Neuronal stem cell (in vitro differentiated cells): Measurements from ENCODE around the gene ATP11A.

Experiments used
- DNase-seq: peaks from one replicate; pipeline ENCODE4 v3.0.0-alpha.2; 2013; ENCODE audit warnings: low spot score
- H2AFZ ChIP-seq: one replicate; pipeline ENCODE4 v1.6.1; 2013; ENCODE audit warnings: mild to moderate bottlenecking, low read length, inconsistent platforms
- H2AK5ac ChIP-seq: 2 replicates; pipeline ENCODE4 v1.6.1; 2013; ENCODE audit warnings: low read depth, mild to moderate bottlenecking, inconsistent platforms, low read length, moderate library complexity, mixed read lengths
- H2BK120ac ChIP-seq: 2 replicates; pipeline ENCODE4 v1.6.1; 2013; ENCODE audit warnings: low read depth, mild to moderate bottlenecking, inconsistent platforms, low read length, moderate library complexity, mixed read lengths
- H2BK12ac ChIP-seq: one replicate; pipeline ENCODE4 v1.6.1; 2013; ENCODE audit warnings: low read length, inconsistent platforms
- H2BK15ac ChIP-seq: 2 replicates; pipeline ENCODE4 v1.6.1; 2013; ENCODE audit warnings: mild to moderate bottlenecking, low read length, inconsistent platforms, mixed read lengths
- H2BK5ac ChIP-seq: one replicate; pipeline ENCODE4 v1.6.1; 2013; ENCODE audit warnings: inconsistent platforms, mild to moderate bottlenecking, low read length, moderate library complexity
- H3K14ac ChIP-seq: one replicate; pipeline ENCODE4 v1.6.1; 2013; ENCODE audit warnings: low read length, inconsistent platforms
- H3K18ac ChIP-seq: 2 replicates; pipeline ENCODE4 v1.6.1; 2013; ENCODE audit warnings: low read length, inconsistent platforms
- H3K23ac ChIP-seq: 2 replicates; pipeline ENCODE4 v1.6.1; 2013; ENCODE audit warnings: low read depth, mild to moderate bottlenecking, mixed read lengths, low read length, inconsistent platforms; ENCODE audit not compliant: poor library complexity
- H3K27ac ChIP-seq: replicated peaks from 3 replicates; pipeline ENCODE4 v1.5.1; 2013; ENCODE audit warnings: low read length, inconsistent platforms
- H3K27me3 ChIP-seq, 3 experiments: 2 replicates each; pipeline ENCODE4 v1.6.1; 2013; ENCODE audit warnings: low read length in 3 of 3, mild to moderate bottlenecking in 2 of 3, inconsistent platforms in 1 of 3, low read depth in 1 of 3, mixed read lengths in 1 of 3, moderate library complexity in 1 of 3; ENCODE audit not compliant: control insufficient read depth in 3 of 3, insufficient read depth in 3 of 3
- H3K36me3 ChIP-seq, 2 donors: replicated peaks in 1 of 2; 2 replicates each; pipeline ENCODE4 v1.6.1; 2013; ENCODE audit warnings: low read length in 2 of 2; ENCODE audit not compliant: control insufficient read depth in 2 of 2, insufficient read depth in 2 of 2
- H3K4ac ChIP-seq: 2 replicates; pipeline ENCODE4 v1.6.1; 2013; ENCODE audit warnings: inconsistent platforms, mild to moderate bottlenecking, low read length, moderate library complexity
- H3K4me1 ChIP-seq, 2 donors: 1 replicate in 1 of 2; 2 replicates in 1 of 2; pipeline ENCODE4 v1.6.1; 2013; ENCODE audit warnings: low read length in 2 of 2, low read depth in 1 of 2; ENCODE audit not compliant: control insufficient read depth in 2 of 2, insufficient read depth in 1 of 2
- H3K4me2 ChIP-seq: one replicate; pipeline ENCODE4 v1.6.1; 2013; ENCODE audit warnings: mild to moderate bottlenecking, low read length, inconsistent platforms; ENCODE audit not compliant: insufficient read depth, poor library complexity, severe bottlenecking
- H3K4me3 ChIP-seq, 2 donors: 2 replicates each; pipeline ENCODE4 v1.5.1; 2013; ENCODE audit warnings: low read length in 2 of 2, mild to moderate bottlenecking in 2 of 2, inconsistent platforms in 1 of 2, moderate library complexity in 1 of 2
- H3K79me1 ChIP-seq: one replicate; pipeline ENCODE4 v1.6.1; 2013; ENCODE audit warnings: low read depth, mild to moderate bottlenecking, inconsistent platforms, low read length, moderate library complexity
- H3K9ac ChIP-seq: one replicate; pipeline ENCODE4 v1.6.1; 2013; ENCODE audit warnings: mild to moderate bottlenecking, low read depth, low read length, inconsistent platforms; ENCODE audit not compliant: poor library complexity
- H3K9me3 ChIP-seq, 2 donors: replicated peaks in 1 of 2; 2 replicates each; pipeline versions ENCODE3 to v1.6.1; 2013; ENCODE audit warnings: low read length in 2 of 2, mild to moderate bottlenecking in 2 of 2, inconsistent platforms in 1 of 2, low read depth in 1 of 2, mixed read lengths in 1 of 2, moderate library complexity in 1 of 2; ENCODE audit not compliant: control insufficient read depth in 2 of 2, insufficient read depth in 1 of 2
- H4K8ac ChIP-seq: one replicate; pipeline ENCODE4 v1.6.1; 2013; ENCODE audit warnings: low read depth, mild to moderate bottlenecking, inconsistent platforms, low read length, moderate library complexity
- H4K91ac ChIP-seq: one replicate; pipeline ENCODE4 v1.6.1; 2013; ENCODE audit warnings: low read length, low read depth, mild to moderate bottlenecking, inconsistent platforms; ENCODE audit not compliant: poor library complexity
- WGBS, 2 donors: extraction: QIAGEN DNeasy Blood & Tissue Kit; methylation state at CpG; one replicate each; pipeline ENCODE4 v1.1.7; 2013; ENCODE audit warnings: missing lambda C conversion rate in 2 of 2, mixed read lengths in 1 of 2; ENCODE audit not compliant: insufficient read length in 2 of 2, insufficient replicate concordance in 1 of 2; ENCODE audit errors: extremely low coverage in 2 of 2; 5-methylcytosine and 5-hydroxymethylcytosine counted together

The ATP11A gene

GRCh38 chr13:112752711-112753541 is 63.1 kb downstream of the ATP11A start:
- Histone ChIP-seq H3K27ac (no peak overlapping the region), H2BK15ac (no peak overlapping the region), H3K14ac (no peak overlapping the region), H2BK5ac (no peak overlapping the region), H3K4me3 (no peak overlapping the region), H3K23ac (no peak overlapping the region), H3K27me3 (no peaks in the 10 kb centered on the region), H2BK12ac (no peak overlapping the region), H2AK5ac (no peak overlapping the region), H3K4ac (no peak overlapping the region), H3K9me3 (no peaks in the 10 kb centered on the region), H4K8ac (no peak overlapping the region), H3K18ac (no peak overlapping the region), H2BK120ac (no peak overlapping the region), H3K9ac (no peak overlapping the region), H3K79me1 (peaks cover 14% of the 10 kb centered on the region), H2AFZ (no peak overlapping the region), H3K4me1 (peaks cover 2 to 23% of the 10 kb centered on the region in 2 donors), H3K36me3 (no peaks in the 10 kb centered on the region), H3K4me2 (no peak overlapping the region), H4K91ac (no peak overlapping the region)
- DNase-seq = no peak
- WGBS, 2 donors = no CpG with 5 or more reads among the region's 24 CpGs

GRCh38 chr13:112753833-112754232 is 64.0 kb downstream of the ATP11A start:
- no peak overlapping the region for H3K23ac ChIP-seq
- no peak overlapping the region for H3K4ac ChIP-seq
- H3K79me1 ChIP-seq = peaks cover 13% of the 10 kb centered on the region
- H2BK15ac ChIP-seq = peak overlapping the region; percentile 37
- H3K14ac ChIP-seq = no peak overlapping the region
- H3K4me3 ChIP-seq = no peak overlapping the region
- H3K4me1 ChIP-seq = peaks cover 2 to 21% of the 10 kb centered on the region in 2 donors
- H3K4me2 ChIP-seq = no peak overlapping the region
- no peak overlapping the region for H4K8ac ChIP-seq
- H3K18ac ChIP-seq = peak overlapping the region; percentile 64
- no peak overlapping the region for H3K27ac ChIP-seq
- H2AFZ ChIP-seq = no peak overlapping the region
- no peak overlapping the region for H2BK120ac ChIP-seq
- no peaks in the 10 kb centered on the region for H3K9me3 ChIP-seq
- no peak for DNase-seq
- peak overlapping the region; percentile 1 for H4K91ac ChIP-seq
- no peaks in the 10 kb centered on the region for H3K36me3 ChIP-seq
- no peaks in the 10 kb centered on the region for H3K27me3 ChIP-seq
- H2BK12ac ChIP-seq = no peak overlapping the region
- no peak overlapping the region for H3K9ac ChIP-seq
- no CpG with 5 or more reads among the region's 16 CpGs for WGBS, 2 donors
- H2BK5ac ChIP-seq = no peak overlapping the region
- no peak overlapping the region for H2AK5ac ChIP-seq

- Histone ChIP-seq H3K14ac (no peak overlapping the region), H3K9ac (peak overlapping the region; percentile 66), H3K79me1 (peaks cover 10% of the 10 kb centered on the region), H2AK5ac (peak overlapping the region; percentile 58), H3K4me2 (no peak overlapping the region), H3K36me3 (no peaks in the 10 kb centered on the region), H2BK120ac (no peak overlapping the region), H2AFZ (no peak overlapping the region), H2BK5ac (no peak overlapping the region), H3K4me3 (no peak overlapping the region), H3K4ac (no peak overlapping the region), H3K27me3 (no peaks in the 10 kb centered on the region), H3K23ac (no peak overlapping the region), H4K8ac (peak overlapping the region; percentile 87), H2BK12ac (peak overlapping the region; percentile 49), H3K18ac (peak overlapping the region; percentile 67), H3K27ac (no peak overlapping the region), H4K91ac (peak overlapping the region; percentile 1), H3K4me1 (peaks cover 2 to 22% of the 10 kb centered on the region in 2 donors), H2BK15ac (peak overlapping the region; percentile 37), H3K9me3 (peaks cover 0 to 5% of the 10 kb centered on the region in 2 donors)
- DNase-seq = no peak
- no CpG with 5 or more reads among the region's 29 CpGs for WGBS, 2 donors
Measured at GRCh38 chr13:112754281-112755025, 64.6 kb downstream of the ATP11A start.

- no peak overlapping the region for H2BK12ac ChIP-seq
- H2BK15ac ChIP-seq = no peak overlapping the region
- peaks cover 0 to 5% of the 10 kb centered on the region in 2 donors for H3K9me3 ChIP-seq
- peak overlapping the region; percentile 27 for H3K18ac ChIP-seq
- H3K4me3 ChIP-seq = no peak overlapping the region
- H2BK120ac ChIP-seq = no peak overlapping the region
- no peak overlapping the region for H3K9ac ChIP-seq
- H2AK5ac ChIP-seq = peak overlapping the region; percentile 13
- no peaks in the 10 kb centered on the region for H3K36me3 ChIP-seq
- no peak overlapping the region for H3K4me2 ChIP-seq
- no peak overlapping the region for H3K4ac ChIP-seq
- no peak for DNase-seq
- H4K91ac ChIP-seq = no peak overlapping the region
- H3K23ac ChIP-seq = no peak overlapping the region
- H3K27ac ChIP-seq = no peak overlapping the region
- no peak overlapping the region for H3K14ac ChIP-seq
- peaks cover 10% of the 10 kb centered on the region for H3K79me1 ChIP-seq
- H4K8ac ChIP-seq = no peak overlapping the region
- H2BK5ac ChIP-seq = no peak overlapping the region
- H3K4me1 ChIP-seq = peaks cover 2 to 22% of the 10 kb centered on the region in 2 donors
- no CpG with 5 or more reads among the region's 15 CpGs for WGBS, 2 donors
- H2AFZ ChIP-seq = no peak overlapping the region
- no peaks in the 10 kb centered on the region for H3K27me3 ChIP-seq
Measured at GRCh38 chr13:112755331-112755730, 65.5 kb downstream of the ATP11A start.
